PC-9 (cell line): ENCODE results near the gene NISCH.

Source experiments
- EZH2 ChIP-seq: fragments of 200-600 bp; sonication (generic); IDR thresholded peaks from 2 replicates; pipeline ENCODE4 v1.8.0; 2017; ENCODE audit warnings: antibody characterized with exemption, low read depth
- TF ChIP-seq, protein P1 (sequence below): fragments of 200-600 bp; sonication (generic); conservative IDR thresholded peaks from 2 replicates; pipeline ENCODE4 v1.6.1; 2017; ENCODE audit warnings: mixed run types, antibody characterized with exemption, mild to moderate bottlenecking, moderate library complexity

DNA sequence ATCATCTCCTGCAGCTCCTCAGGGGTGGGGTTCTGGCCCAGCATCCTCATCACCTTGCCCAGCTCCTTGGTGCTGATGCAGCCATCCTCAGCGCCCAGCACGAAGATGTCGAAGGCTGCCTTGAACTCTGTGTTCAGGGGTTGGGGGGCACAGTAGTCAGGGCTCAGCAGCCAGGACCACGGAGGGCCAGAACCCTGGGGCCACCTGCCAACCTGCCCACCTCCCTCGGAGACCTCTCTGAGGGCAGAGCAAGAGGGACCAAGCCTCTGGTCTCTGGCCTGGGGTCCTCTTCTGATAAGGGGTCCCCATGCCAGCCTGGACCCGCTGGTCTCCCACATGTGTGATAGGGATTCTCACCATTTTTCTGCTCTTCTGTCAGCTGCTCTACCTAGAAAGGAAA, 3.3 kb upstream of the NISCH start:
- TF ChIP-seq, protein P1, sequence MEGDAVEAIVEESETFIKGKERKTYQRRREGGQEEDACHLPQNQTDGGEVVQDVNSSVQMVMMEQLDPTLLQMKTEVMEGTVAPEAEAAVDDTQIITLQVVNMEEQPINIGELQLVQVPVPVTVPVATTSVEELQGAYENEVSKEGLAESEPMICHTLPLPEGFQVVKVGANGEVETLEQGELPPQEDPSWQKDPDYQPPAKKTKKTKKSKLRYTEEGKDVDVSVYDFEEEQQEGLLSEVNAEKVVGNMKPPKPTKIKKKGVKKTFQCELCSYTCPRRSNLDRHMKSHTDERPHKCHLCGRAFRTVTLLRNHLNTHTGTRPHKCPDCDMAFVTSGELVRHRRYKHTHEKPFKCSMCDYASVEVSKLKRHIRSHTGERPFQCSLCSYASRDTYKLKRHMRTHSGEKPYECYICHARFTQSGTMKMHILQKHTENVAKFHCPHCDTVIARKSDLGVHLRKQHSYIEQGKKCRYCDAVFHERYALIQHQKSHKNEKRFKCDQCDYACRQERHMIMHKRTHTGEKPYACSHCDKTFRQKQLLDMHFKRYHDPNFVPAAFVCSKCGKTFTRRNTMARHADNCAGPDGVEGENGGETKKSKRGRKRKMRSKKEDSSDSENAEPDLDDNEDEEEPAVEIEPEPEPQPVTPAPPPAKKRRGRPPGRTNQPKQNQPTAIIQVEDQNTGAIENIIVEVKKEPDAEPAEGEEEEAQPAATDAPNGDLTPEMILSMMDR = no peak
- no peak for TF ChIP-seq EZH2
